H54 (cell line): ENCODE measurements around the gene ALK.

Source experiments
- DNase-seq: peaks from one replicate; pipeline ENCODE4 v3.0.0; 2011; ENCODE audit warnings: low spot score, mixed read lengths; ENCODE audit not compliant: insufficient read length
- FAIRE-seq: peaks from 3 replicates; lab custom pipeline; 2011; peaks lifted over from hg19 to GRCh38; lab: Jason Lieb, UNC
- POLR2A ChIP-seq: IDR thresholded peaks from 2 replicates; pipeline ENCODE4 v1.6.1; 2011; ENCODE audit warnings: low read depth, mild to moderate bottlenecking, low read length

The ALK gene

DNA sequence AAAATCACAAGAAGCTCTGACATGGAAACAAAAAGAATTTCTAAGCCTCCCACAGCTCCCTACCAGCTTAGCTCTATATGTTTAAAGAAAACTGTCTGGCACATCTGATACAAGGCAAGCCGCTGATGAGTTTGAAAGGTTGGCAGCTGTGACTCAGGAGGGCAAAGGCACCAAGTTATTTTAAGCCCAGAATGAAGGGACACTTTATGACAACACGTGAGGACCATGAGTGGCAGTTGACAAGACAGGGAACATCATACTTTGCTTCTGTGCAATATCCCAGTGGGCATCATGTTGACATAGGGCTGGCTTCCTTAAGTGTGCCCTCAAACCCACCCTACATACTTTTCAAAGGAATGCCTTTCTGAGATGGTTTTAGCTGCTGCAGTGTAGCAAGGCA lies 533.3 kb downstream of the ALK start:
- no peak for DNase-seq
- no peak for TF ChIP-seq POLR2A
- FAIRE-seq = no peak

DNA sequence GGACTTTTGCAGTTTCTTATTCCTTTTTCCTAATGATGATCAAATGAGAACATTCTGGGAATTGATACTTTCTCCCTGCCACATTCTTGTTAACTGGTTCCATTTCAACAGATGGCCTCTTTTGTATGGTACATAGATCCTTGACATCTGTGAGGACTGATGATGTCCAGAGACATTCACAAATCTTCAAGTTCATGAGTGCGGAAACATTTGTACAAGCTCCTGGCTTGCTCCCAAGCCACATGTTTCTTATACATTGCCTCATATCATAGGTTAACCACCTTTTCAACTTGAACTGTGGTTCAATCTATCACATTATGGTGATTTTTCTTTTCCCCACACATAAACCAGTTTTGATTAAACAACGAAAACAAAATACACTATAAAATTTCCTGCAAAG lies 538.9 kb downstream of the ALK start:
- no peak for TF ChIP-seq POLR2A
- FAIRE-seq (no peak), DNase-seq (no peak)

DNA sequence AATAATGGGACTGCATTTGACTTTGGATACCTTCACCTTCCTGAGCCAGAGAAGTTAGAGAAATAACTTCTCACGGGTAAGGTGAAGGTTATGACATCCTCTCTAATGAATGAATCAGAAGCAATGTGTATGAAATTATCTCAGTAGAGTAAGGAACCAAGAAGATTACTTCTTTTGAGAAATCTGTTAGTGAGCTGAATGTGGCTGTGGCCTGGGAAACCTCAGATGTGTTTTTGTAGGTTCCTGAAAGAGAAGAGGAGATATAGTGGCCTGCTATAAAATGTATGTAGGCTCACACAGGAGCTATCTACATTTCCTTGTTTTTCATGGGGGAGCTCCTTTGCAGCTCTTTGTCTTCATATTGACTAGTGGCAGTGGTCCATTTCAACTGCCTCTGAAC lies 543.6 kb downstream of the ALK start:
- no peak for DNase-seq
- no peak for FAIRE-seq
- TF ChIP-seq POLR2A = no peak

DNA sequence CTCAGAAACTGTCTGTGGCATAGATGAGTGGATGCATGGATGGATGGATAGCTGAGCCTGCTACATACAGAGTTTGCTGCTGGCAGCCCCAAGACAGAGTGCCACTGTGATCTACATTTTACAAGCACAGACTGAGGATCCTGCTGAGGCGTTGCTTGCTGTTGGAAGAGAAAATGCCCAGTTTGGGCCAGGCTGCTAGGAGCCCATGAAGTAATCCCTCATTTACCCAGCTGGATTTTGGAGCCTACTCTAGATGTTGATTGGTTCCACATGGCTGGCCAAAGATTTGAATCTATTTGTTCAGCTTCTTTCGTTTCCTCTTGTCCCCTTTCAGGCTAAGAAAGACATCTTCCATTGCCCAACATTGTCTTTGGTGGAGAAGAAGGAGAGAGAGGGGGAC lies 544.8 kb downstream of the ALK start:
- no peak for TF ChIP-seq POLR2A
- FAIRE-seq (no peak), DNase-seq (no peak)

DNA sequence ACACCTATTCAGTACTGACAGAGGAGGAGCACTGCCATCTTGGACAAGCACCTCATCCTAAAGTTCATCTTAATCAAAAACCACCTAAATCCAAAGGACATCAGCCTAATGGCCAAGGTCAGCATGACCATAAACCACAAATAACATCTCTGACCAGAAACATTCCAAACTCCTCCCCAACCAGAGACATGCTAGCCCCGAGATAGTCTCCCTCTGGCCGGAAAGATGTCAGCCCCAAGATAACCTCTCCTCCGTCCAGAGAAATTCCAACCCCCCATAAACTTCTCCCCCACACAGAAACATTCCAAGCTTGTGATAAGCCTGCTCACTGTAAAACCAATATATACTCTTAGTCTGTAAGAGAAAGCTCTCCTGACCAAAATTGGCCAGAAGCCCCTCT lies 545.5 kb downstream of the ALK start:
- no peak for TF ChIP-seq POLR2A
- DNase-seq (no peak), FAIRE-seq (no peak)

DNA sequence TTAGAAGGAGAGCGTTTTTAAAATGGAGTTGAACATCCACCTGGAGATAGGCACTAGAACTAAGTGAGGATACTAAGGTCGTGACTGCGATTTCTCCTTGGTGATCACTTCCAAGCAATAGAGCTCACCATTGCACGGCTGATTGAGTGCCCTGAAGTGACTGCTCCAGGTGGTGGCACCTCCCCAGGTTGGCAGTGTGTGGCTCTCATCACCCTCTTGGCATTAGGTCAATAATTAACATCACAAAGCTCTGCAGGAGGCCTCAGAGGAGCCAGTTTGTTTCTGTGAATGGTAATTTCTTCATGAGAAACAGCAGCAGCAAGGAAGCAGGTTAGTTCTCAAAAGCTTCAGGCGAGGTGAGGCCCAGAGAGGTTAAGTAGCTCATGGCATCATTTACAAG lies 546.6 kb downstream of the ALK start:
- FAIRE-seq (no peak), DNase-seq (no peak)
- TF ChIP-seq POLR2A = no peak

DNA sequence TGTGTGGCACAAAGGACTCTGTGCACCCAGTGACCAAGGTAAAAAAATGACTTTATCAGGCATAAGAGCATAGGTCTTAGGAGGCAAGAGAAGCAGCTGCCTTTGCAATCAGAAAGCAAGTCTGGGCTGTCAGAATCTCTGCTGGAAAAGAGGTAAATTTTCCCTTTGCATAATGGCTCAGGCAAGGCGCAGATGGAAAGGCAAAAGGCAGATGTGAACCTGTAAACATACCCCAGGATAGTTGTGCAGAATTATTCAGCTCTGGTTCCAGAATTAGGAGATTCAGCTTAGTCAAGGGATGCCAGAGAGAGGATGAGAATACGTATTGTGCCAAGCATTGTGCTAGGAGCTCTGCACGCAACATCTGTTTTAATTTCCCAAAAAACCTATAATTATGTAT lies 547.5 kb downstream of the ALK start:
- FAIRE-seq = no peak
- no peak for TF ChIP-seq POLR2A

DNA sequence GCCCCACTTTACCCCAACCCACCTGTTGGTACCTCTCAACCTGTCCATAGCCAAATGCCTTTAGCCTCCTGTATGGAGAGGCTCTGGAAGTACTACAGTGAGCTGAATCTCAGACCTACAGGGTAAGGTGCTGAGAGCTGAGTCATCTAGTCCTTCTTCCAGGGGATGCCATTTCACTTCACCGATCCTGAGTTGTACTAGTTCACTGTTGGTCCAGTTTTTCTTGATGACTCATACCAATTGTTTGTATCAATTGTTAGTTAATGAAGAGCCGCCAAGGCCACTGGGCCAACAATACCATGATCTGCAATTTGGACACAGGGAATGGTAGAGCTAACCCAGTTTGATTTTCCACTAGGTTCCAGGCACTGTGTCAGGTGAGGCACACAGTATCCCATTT lies 549.2 kb downstream of the ALK start:
- no peak for TF ChIP-seq POLR2A
- no peak for FAIRE-seq

More for the DNA sequence above, 547.5 kb downstream of the ALK start:
- no peak for DNase-seq

DNA sequence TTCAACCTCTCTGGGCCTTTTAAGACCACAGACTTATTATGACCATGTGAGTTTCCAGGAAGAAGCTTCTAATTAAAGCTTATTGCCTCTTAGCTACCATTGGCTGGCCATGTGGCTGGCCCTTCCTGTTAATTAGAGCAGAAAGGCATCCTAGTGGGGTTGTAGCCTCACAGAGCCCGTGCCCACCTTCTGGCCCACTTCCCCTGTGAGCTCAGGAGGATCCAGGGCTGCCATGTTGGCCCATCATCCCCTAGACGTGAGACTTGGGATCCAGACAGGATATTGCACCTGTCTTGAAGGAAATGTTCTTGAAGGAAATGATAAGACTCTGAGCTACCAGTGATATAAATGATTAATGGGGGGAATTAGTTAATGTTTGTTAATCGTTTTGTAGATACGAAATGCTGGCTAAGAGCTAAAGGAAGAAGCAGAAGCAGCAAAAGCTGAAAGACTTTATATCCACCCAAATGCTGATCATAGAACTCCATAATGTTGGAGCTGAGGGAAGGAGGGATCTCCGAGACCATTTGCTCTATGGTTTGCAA lies 550.7 kb downstream of the ALK start:
- no peak for TF ChIP-seq POLR2A
- no peak for FAIRE-seq
- no peak for DNase-seq

More for the DNA sequence above, 549.2 kb downstream of the ALK start:
- no peak for DNase-seq

DNA sequence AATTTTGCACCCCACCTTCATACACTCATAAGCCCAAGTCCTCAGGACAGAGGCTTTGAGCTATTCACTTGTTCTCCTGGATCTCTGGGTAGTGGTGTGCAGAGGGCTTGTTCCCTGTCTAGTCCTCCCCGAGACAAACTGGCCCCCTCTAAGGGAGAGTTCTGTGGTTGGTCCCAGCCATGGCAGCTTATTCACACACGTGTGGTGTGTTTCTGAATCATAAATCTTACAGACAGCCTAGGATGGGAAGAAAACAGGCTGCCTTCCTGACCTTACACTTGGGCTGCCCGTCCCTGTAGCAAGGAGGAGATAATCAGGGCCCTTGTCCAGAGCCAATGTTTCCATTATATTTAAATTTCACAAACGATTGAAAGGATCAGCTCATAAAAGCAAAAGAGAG lies 551.2 kb downstream of the ALK start:
- FAIRE-seq (no peak), DNase-seq (no peak)
- TF ChIP-seq POLR2A = no peak

DNA sequence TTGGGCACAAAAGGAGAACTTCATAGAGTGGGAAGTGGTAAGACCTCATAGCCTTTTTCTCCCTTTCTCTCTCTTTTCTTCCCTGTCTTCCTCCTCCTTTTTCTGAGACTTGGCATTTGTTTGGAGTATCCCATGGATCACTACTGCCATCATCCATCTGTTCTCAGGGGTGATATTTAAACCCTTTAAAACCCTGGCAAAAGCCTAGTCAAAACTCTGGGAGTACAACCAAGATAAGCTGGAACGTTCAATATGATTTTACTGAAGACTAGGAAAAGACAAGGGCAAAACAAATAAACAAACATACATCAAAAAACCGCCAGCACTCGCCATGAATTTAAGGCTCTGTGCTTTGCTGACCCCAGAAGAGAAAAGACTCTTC lies 552.7 kb downstream of the ALK start:
- no peak for TF ChIP-seq POLR2A
- no peak for DNase-seq

DNA sequence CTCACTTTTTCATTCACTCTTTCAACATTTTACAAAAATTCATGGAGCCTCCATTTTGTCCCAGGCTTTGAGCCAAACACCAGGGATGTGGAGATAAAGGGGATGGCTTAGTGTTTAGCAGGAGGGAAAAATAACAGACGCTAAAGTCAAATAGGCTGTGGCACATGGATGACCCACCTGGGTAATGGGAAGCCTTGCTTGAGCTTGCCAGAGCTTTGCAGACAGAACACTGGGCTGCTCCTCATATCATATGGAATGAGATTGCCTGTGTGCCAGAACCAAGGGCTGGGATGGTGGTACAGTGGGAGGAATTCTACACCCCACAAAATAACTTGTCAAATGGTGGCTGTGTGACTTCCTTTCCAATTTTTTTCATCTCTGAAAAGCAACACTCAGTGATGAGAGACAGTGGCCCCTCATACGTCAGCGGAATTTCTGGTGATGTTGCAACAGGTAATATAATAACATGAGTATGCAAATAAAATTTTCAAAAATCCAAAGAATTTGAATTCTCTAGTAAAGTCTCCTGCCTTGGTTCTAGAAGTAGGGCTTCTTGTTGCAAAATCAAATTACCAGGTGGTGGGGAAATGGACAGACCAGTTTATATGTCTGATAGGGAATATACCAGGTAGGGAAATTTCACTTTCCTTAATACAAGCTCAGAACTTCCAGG lies 553.3 kb downstream of the ALK start:
- DNase-seq (no peak), FAIRE-seq (no peak)
- no peak for TF ChIP-seq POLR2A

More for the DNA sequence above, 552.7 kb downstream of the ALK start:
- FAIRE-seq = no peak

DNA sequence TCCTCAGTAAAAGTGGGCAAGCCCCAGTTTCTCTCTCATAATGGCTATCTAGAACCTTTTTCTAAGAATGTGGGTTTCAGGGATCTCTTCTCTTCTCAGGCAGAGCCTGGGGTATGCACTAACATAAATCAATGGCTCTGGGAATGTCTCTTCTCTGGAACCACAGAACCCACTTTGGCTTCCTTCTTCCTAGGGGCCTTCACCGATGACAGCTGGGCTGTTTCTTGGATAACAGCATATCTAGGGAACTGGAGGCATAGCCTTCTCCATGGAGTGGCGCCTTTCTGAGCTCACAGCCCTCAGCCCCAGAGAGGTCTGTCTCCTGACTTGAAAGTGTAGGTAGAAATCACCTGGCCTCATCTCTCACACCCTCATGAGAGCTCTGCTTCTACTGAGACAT lies 558.3 kb downstream of the ALK start:
- TF ChIP-seq POLR2A = no peak
- no peak for FAIRE-seq
- DNase-seq = no peak

DNA sequence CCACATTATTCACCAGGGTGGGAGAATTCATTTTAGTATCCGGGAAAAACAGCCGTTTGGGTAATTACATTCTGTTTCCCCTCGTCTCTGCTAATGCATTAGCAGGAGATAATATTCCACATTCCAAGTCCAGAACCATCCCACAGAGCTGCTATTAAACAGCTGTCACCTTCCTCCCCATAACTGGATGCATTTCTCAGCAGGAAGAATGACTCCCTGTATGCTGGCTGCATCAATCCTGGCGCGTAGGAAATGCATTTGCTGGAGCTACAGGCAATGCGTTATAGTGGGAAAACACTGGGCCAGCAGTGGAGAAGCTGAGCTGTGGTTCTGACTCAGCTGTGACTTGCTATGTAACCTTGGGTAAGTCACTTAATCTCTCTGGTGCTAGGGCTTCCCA lies 560.2 kb downstream of the ALK start:
- FAIRE-seq = no peak
- TF ChIP-seq POLR2A = no peak
- DNase-seq = no peak

DNA sequence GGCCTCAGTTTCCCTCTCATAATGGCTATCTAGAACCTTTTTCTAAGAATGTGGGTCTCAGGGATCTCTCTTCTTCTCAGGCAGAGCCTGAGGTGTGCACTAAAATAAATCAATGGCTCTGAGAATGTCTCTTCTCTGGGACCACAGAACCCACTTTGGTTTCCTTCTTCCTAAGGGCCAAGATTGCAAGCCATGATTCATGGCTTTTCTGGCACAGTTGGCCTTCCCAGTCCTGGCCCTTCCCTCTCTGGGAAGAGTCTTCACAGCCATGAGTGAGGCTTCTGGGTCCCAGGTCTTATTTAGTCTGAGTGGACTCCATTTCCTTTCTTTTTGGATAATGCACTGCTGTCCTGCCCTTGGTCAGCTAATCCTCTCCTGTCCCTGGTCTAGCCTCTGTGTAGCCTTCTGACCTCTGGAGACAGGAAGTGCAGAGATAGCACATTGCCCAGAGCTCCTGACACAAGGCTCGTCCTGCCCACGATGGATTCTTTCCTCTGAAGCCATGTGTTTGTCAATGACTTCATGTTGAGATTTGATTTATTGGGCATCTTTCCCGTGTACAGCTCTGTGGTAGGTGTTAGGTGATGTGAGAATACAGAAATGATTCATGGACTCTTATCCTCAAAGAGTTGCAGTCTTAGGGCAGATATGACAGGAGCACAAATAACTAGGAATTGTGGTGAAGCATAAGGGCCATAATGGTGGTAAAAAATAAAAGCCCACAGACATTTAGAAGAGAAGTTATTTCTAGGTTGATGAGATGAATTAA lies 561.2 kb downstream of the ALK start:
- no peak for FAIRE-seq
- DNase-seq = no peak
- TF ChIP-seq POLR2A = no peak
